GM19438 (cell line): ENCODE data around the gene TTLL5.

Experiments
- ATAC-seq: cut with Tn5 transposase; IDR thresholded peaks from one replicate; pipeline ENCODE4 v1.9.1; 2021; ENCODE audit warnings: low read depth; ENCODE audit not compliant: unreplicated experiment

Gene TTLL5

GRCh38 chr14:75944607-75945241, 283.7 kb downstream of the TTLL5 start:
- ATAC-seq, result no peak

- ATAC-seq, result no peak
Measured at GRCh38 chr14:75946785-75947184, 285.7 kb downstream of the TTLL5 start.

- ATAC-seq, result no peak
Measured at GRCh38 chr14:75952489-75952888, 291.4 kb downstream of the TTLL5 start.

- ATAC-seq, result no peak
Measured at GRCh38 chr14:75959031-75959430, 298.0 kb downstream of the TTLL5 start.

- peak; percentile 82 for ATAC-seq
Measured at GRCh38 chr14:75960231-75960630, 299.2 kb downstream of the TTLL5 start.

- ATAC-seq, result no peak
Measured at GRCh38 chr14:75961662-75962061, 300.6 kb downstream of the TTLL5 start.

GRCh38 chr14:75967866-75968265, 306.8 kb downstream of the TTLL5 start:
- ATAC-seq, result no peak

- ATAC-seq, result no peak
Measured at GRCh38 chr14:75968456-75968855, 307.4 kb downstream of the TTLL5 start.

- ATAC-seq, result no peak
Measured at GRCh38 chr14:75969126-75969525, 308.1 kb downstream of the TTLL5 start.

- no peak for ATAC-seq
Measured at GRCh38 chr14:75969891-75970290, 308.8 kb downstream of the TTLL5 start.

GRCh38 chr14:75970989-75971388, 309.9 kb downstream of the TTLL5 start:
- no peak for ATAC-seq

GRCh38 chr14:75971509-75971908, 310.5 kb downstream of the TTLL5 start:
- ATAC-seq, result no peak

GRCh38 chr14:75972801-75973421, 311.9 kb downstream of the TTLL5 start:
- ATAC-seq, result no peak

GRCh38 chr14:75976826-75977581, 316.0 kb downstream of the TTLL5 start:
- no peak for ATAC-seq

GRCh38 chr14:75977582-75977943, 316.5 kb downstream of the TTLL5 start:
- no peak for ATAC-seq

GRCh38 chr14:75978249-75978731, 317.2 kb downstream of the TTLL5 start:
- no peak for ATAC-seq

- ATAC-seq, result no peak
Measured at GRCh38 chr14:75979071-75979571, 318.1 kb downstream of the TTLL5 start.

GRCh38 chr14:75979648-75980565, 318.9 kb downstream of the TTLL5 start:
- no peak for ATAC-seq

GRCh38 chr14:75980856-75981255, 319.8 kb downstream of the TTLL5 start:
- no peak for ATAC-seq
